Measurements from ENCODE around the gene DPYD.

DPYD gene

DNA sequence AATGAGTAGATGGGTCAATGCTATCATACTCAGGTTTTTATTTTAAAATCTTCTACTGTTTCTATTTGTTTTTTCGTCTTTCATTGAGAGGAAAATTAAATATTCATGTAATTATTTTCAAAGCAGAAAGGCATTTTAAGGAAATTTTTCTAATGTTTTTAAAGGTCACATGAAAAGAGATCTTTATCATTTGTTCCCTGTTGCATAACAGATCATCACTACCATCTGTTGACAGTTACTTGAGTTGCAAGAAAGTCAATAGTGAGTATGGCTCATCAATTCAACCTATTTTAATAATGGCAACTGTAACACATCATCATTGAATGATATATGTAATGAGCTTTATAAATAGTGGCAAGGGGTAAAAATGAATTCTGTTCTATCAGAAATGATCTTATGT lies 369.7 kb downstream of the DPYD start:
- no peak overlapping the region for H3K27ac ChIP-seq (ENCODE audit: poor library complexity, severe bottlenecking)
- ATAC-seq (ENCODE audit: low read depth), result no peak
- no peak for DNase-seq (ENCODE audit: low spot score)
- no peak for TF ChIP-seq CTCF (IDR thresholded peaks at IDR 0.05; ENCODE audit: poor library complexity, severe bottlenecking)
- H3K36me3 ChIP-seq (ENCODE audit: low read depth), result no peaks in the 10 kb centered on the region
- no peaks in the 10 kb centered on the region for H3K27me3 ChIP-seq (ENCODE audit: insufficient read depth, poor library complexity, severe bottlenecking)
- H3K4me1 ChIP-seq (ENCODE audit: insufficient read depth, poor library complexity, severe bottlenecking), result no peaks in the 10 kb centered on the region
- H3K4me3 ChIP-seq (ENCODE audit: severe bottlenecking), result no peak overlapping the region
- no peaks in the 10 kb centered on the region for H3K9me3 ChIP-seq (ENCODE audit: severe bottlenecking)

- Histone ChIP-seq H3K4me3 (ENCODE audit: severe bottlenecking) (no peak overlapping the region), H3K9me3 (ENCODE audit: severe bottlenecking) (no peaks in the 10 kb centered on the region), H3K27me3 (ENCODE audit: insufficient read depth, poor library complexity, severe bottlenecking) (no peaks in the 10 kb centered on the region), H3K4me1 (ENCODE audit: insufficient read depth, poor library complexity, severe bottlenecking) (no peaks in the 10 kb centered on the region), H3K27ac (ENCODE audit: poor library complexity, severe bottlenecking) (no peak overlapping the region), H3K36me3 (ENCODE audit: low read depth) (no peaks in the 10 kb centered on the region)
- no peak for ATAC-seq (ENCODE audit: low read depth)
- no peak for TF ChIP-seq CTCF (IDR thresholded peaks at IDR 0.05; ENCODE audit: poor library complexity, severe bottlenecking)
- DNase-seq (ENCODE audit: low spot score), result no peak
These were observed 375.4 kb downstream of the DPYD start for GRCh38 chr1:97545446-97545845.

DNA sequence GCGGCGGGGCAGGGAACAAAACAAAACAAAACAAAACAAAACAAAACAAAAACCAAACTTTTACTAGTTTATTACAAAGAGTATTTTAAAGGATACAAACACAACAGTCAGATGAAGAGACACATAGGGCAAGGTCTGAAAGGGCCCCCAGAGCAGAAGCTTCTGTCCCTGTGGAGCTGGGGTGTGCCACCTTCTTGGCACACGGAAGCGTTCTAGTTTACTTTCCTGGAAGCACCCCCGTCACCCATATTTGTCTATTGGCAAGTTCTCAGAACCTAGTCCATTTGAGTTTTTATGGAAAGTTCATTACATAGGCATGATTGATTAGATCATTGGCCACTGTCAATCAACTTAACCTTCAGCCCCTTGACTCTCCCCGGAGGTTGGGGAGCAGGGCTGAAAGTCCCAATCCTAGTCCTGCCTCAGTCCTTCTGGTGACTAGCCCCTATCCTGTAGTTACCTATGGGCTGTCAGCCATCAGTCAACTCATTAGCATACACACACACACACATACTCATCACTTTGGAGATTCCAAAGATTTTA lies 380.4 kb downstream of the DPYD start:
- Histone ChIP-seq H3K9me3 (ENCODE audit: severe bottlenecking) (no peaks in the 10 kb centered on the region), H3K27ac (ENCODE audit: poor library complexity, severe bottlenecking) (no peak overlapping the region)
- TF ChIP-seq CTCF (IDR thresholded peaks at IDR 0.05; ENCODE audit: poor library complexity, severe bottlenecking), result no peak

GRCh38 chr1:97538113-97538512 lies 382.7 kb downstream of the DPYD start:
- no peaks in the 10 kb centered on the region for H3K36me3 ChIP-seq (ENCODE audit: low read depth)
- no peak overlapping the region for H3K27ac ChIP-seq (ENCODE audit: poor library complexity, severe bottlenecking)
- H3K4me1 ChIP-seq (ENCODE audit: insufficient read depth, poor library complexity, severe bottlenecking), result no peaks in the 10 kb centered on the region
- no peak for ATAC-seq (ENCODE audit: low read depth)
- no peak for TF ChIP-seq CTCF (IDR thresholded peaks at IDR 0.05; ENCODE audit: poor library complexity, severe bottlenecking)
- no peaks in the 10 kb centered on the region for H3K9me3 ChIP-seq (ENCODE audit: severe bottlenecking)
- no peak overlapping the region for H3K4me3 ChIP-seq (ENCODE audit: severe bottlenecking)
- no peak for DNase-seq (ENCODE audit: low spot score)
- no peaks in the 10 kb centered on the region for H3K27me3 ChIP-seq (ENCODE audit: insufficient read depth, poor library complexity, severe bottlenecking)

More for the DNA sequence above, 380.4 kb downstream of the DPYD start:
- H3K4me3 ChIP-seq (ENCODE audit: severe bottlenecking), result no peak overlapping the region
- no peaks in the 10 kb centered on the region for H3K4me1 ChIP-seq (ENCODE audit: insufficient read depth, poor library complexity, severe bottlenecking)
- no peaks in the 10 kb centered on the region for H3K27me3 ChIP-seq (ENCODE audit: insufficient read depth, poor library complexity, severe bottlenecking)
- H3K36me3 ChIP-seq (ENCODE audit: low read depth), result no peaks in the 10 kb centered on the region
- DNase-seq (ENCODE audit: low spot score) (no peak), ATAC-seq (ENCODE audit: low read depth) (no peak)

- no peaks in the 10 kb centered on the region for H3K36me3 ChIP-seq (ENCODE audit: low read depth)
- H3K27ac ChIP-seq (ENCODE audit: poor library complexity, severe bottlenecking), result no peak overlapping the region
- DNase-seq (ENCODE audit: low spot score), result no peak
- TF ChIP-seq CTCF (IDR thresholded peaks at IDR 0.05; ENCODE audit: poor library complexity, severe bottlenecking), result no peak
- H3K4me3 ChIP-seq (ENCODE audit: severe bottlenecking), result no peak overlapping the region
- no peaks in the 10 kb centered on the region for H3K27me3 ChIP-seq (ENCODE audit: insufficient read depth, poor library complexity, severe bottlenecking)
- H3K4me1 ChIP-seq (ENCODE audit: insufficient read depth, poor library complexity, severe bottlenecking), result no peaks in the 10 kb centered on the region
- ATAC-seq (ENCODE audit: low read depth), result no peak
- no peaks in the 10 kb centered on the region for H3K9me3 ChIP-seq (ENCODE audit: severe bottlenecking)
These were observed 387.5 kb downstream of the DPYD start for GRCh38 chr1:97533358-97533757.

Data from RWPE2 (cell line).